ENCODE results near the gene SLC12A8.

The SLC12A8 gene

DNA sequence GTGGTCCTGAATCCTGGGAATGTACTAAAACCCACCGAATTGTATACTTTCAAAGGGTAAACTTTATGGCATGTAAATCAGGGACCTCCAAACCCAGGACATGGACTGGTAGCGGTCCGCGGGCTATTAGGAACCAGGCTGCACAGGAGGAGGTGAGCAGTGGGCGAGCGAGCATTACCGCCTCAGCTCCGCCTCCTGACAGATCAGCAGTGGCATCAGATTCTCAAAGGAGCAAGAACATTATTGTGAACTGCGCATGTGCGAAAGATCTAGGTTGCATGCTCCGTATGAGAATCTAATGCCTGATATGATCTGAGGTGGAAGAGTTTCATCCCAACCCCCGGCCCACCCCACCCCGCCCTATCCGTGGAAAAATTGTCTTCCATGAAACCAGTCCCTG, 178.9 kb downstream of the SLC12A8 start:
- DNase-seq (ENCODE audit: extremely low read depth in 1 of 2, low read depth in 1 of 2): no peak

DNA sequence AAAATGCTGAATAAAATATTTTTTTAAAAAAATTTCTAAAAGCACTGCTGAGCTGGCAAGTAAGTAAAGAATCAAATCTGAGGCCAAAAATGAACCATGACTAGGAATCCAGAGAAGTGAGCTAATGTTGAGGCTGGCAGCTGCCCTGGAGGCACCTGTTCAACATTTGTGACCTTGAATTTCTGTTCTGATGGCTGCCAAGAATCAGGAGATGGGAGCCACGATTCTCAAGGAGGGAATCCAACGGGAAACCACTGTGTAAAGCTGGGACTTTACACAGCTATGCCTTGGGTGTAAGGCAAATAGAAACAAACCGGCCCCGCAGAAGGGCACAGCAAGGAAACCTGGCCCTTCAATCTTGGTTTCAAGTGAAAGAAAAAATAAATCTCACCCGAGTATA, 179.4 kb downstream of the SLC12A8 start:
- no peak for DNase-seq (ENCODE audit: extremely low read depth in 1 of 2, low read depth in 1 of 2)

DNA sequence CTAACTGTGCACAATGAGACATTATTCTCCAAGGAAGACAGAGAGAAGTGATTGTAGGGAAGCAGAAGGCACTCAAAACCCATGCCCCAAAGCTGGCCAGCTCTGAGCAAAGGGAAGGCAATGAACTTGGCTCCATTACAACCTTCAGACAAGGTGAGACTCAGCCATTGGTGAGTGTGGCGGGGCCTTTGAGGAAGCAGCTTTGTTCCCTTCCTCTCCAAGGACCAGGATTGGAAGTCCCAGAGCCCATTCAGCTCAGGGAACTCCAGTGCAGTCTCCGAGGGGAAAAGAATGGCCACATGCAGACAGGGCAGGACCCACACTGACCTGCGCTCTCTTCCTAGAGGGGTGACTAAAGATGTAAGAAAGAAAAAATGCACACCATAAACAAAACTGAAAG, 179.9 kb downstream of the SLC12A8 start:
- no peak for DNase-seq (ENCODE audit: extremely low read depth in 1 of 2, low read depth in 1 of 2)
